Stimulated activated CD4-positive, alpha-beta T cell treated with anti-CD3 and anti-CD28 coated beads, Interleukin-1b, Interleukin-23, amount 100 ng/mL, for 1 hour (primary cell): Measurements from ENCODE around the gene SPP1.
"Not testable (repeated sequence)": the region's sequence is repeated elsewhere in the genome, so short reads cannot be mapped to it uniquely, and the experiment has no call there.

Source experiments
- DNase-seq, 2 donors: peaks; one replicate each; pipeline ENCODE4 v3.0.0-alpha.2; 2020; ENCODE audit warnings: low read depth in 2 of 2

SPP1 gene

DNA sequence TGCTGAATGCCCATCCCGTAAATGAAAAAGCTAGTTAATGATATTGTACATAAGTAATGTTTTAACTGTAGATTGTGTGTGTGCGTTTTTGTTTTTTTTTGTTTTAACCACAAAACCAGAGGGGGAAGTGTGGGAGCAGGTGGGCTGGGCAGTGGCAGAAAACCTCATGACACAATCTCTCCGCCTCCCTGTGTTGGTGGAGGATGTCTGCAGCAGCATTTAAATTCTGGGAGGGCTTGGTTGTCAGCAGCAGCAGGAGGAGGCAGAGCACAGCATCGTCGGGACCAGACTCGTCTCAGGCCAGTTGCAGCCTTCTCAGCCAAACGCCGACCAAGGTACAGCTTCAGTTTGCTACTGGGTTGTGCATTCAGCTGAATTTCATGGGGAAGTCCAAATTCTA, at the start of gene SPP1:
SPP1 (plus strand) TSS at position 249 of the 400 bp plus-strand sequence. CDS start 1,182 bp downstream, outside the sequence.
- no peak for DNase-seq

DNA sequence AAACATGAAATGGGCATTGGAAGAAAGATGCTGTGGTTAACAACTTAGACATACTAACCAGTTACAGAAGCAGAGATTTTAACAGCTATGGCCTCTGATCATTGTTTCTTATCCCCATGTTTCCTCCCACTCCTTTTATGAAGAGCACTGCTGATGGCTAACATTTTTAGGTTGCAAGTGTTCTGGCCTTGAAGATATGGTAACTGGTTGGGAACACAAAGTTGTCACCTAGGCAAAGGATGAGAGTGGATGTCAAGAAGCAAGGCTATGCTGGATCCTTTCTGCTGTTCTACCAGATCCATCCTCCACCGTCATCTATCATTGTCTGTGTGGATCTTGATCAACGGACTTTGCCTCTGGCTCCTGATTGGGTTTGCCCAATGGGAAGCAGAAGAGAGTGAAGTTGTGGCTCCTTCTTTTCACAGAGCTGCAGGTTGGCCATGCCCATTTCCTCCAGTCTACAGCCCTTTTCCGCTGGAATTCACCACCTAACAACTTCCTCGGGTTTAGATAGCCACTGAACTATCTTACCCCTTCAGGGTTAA, 48.9 kb upstream of the SPP1 start:
- DNase-seq: no peak

DNA sequence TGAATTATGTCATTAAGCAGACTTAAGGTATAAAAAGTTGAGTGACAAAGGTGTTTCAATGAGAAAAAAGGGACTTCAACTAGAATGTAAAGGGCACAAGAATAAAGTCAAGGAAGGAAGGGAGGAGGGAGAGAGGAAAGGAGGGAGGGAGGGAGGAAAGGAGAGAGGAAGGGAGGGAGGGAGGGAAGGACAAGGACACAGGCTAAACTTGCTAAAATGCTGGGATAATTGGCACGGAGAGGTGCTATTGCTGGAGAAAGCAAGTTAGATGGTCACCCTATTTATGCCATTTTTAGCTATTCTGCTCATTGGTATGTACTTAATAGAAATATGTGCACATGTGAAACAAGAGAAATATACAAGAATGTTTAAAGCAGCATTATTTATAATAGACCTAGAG, 44.9 kb upstream of the SPP1 start:
- DNase-seq: no peak

DNA sequence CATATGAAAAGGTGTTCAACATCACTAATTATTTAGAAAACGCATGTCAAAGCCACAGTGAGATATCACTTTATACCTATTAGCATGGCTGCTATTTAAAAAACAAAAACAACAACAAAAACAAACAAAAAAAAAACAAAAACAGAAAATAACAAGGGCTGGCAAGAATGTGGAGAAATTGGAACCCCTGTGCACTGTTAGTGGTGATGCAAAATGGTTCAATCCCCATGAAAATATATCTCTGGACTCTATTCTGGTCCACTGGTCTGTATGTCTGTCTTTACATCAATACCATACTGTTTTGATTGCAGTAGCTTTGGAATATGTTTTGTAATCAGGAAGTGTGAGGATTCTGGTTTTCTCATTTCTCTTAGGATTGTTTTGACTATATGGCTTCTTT, 43.6 kb upstream of the SPP1 start:
- no peak for DNase-seq

DNA sequence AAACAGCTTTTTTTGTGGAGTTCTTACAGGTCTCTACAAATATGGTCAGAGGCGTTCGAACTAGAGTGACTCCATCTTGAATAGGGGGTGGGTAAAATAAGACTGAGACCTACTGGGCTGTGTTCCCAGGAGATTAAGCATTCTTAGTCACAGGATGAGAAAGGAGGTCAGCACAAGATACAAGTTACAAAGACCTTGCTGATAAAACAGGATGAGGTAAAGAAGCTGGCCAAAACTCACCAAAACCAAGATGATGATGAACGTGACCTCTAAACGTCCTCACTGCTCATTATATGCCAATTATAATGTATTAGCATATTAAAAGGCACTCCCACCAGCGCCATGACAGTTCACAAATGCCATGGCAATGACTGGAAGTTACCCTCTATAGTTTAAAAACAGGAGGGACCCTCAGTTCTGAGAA, 42.8 kb upstream of the SPP1 start:
- DNase-seq: no peak

DNA sequence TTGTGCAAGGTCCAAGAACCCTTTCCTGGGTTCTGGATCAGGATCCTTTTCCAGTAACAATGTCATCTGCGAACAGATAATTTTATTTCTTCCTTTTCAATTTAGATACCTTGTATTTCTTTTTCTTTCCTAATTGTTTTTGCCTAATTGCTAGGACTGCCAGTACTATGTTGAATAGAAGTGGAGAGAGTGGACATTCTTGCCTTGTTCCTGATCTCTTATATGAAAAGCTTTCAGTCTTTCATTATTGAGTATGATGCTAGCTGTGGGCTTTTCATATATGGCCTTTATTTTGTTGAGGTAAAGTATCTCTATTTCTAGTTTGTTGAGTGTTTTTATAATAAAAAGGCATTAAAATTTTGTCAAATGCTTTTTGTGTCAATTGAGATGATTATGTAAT, 42.2 kb upstream of the SPP1 start:
- DNase-seq: no peak

DNA sequence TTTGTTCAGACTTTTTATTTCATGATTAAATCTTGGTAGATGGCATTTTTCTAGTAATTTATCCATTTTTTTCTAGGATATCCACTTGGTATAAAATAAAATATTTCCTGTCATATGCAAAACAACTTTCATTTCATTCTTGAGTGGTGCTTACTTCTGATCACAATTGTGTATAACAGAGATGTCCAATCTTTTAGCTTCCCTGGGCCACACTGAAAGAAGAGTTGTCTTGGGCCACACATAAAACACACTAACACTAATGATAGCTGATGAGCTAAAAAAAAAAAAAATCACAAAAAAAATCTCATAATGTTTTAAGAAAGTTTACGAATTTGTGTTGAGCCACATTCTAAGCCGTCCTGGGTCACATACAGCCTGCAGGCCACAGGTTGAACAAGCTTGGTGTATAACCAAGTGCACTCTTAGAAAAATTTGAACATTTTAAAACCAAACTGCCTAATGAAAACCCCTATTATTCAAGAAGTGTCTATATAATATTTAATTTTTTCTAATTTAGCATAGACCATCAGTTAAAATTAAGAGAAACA, 41.3 kb upstream of the SPP1 start:
- no peak for DNase-seq

DNA sequence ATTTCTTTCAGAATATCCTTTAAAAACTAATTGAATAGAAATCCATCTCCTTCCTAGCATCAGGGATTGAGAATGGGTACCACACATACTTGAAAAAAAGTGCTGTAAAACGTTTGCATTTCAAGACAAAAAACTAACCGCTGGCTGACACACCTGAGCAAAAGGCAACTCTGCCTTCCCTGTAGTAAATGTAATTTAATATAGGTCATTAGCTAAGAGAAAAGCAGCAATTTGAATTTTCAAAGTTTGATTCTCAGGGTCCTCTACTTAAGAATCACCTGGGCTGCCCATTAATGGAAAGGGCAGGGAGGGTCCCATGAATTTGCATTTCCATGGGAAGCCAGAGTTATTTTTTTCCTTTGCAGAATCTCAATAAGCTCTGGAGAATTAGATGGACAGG, 40.5 kb upstream of the SPP1 start:
- DNase-seq: no peak

DNA sequence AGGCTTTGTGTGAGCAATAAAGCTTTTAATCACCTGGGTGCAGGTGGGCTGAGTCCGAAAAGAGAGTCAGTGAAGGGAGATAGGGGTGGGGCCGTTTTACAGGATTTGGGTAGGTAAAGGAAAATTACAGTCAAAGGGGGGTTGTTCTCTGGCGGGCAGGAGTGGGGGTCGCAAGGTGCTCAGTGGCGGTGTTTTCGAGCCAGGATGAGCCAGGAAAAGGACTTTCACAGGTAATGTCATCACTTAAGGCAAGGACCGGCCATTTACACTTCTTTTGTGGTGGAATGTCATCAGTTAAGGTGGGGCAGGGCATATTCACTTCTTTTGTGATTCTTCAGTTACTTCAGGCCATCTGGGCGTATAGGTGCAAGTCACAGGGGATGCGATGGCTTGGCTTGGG, 39.6 kb upstream of the SPP1 start:
- not testable (repeated sequence) for DNase-seq

DNA sequence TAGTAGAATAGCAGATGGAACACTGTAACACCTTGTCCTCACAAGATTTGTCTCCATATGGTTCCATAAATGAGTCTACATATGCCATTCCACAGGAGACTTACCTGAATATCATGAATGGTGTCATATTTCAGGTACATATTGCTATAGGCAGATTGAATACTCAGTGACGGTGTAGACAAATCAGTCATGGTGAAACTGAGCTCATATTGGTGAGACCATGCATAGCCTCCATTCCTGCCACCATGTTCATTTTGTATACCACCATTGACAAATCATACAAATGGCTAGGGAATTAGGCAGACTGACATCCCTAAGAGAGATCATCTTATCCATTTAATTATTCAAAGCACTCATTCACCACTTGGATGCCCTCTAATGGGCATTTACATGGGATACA, 38.0 kb upstream of the SPP1 start:
- no peak for DNase-seq

DNA sequence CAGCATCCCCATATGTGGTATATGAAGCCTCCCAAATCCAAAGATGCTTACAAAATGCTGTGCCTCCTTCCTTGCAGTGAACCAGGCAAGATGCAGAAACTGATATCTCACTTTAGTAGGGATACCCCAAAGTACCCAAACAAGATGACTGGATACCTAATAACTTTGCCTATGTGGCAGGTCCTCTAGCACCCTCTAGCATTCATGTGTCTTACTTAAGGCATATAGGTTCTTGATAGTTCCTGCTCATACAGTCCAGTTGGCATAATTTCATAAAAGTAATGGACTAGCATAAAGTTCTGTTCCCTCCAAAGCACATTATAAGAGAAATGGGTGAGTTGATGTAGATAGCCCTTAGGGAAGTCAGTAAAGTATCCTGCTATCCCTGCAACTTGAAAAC, 36.8 kb upstream of the SPP1 start:
- no peak for DNase-seq

DNA sequence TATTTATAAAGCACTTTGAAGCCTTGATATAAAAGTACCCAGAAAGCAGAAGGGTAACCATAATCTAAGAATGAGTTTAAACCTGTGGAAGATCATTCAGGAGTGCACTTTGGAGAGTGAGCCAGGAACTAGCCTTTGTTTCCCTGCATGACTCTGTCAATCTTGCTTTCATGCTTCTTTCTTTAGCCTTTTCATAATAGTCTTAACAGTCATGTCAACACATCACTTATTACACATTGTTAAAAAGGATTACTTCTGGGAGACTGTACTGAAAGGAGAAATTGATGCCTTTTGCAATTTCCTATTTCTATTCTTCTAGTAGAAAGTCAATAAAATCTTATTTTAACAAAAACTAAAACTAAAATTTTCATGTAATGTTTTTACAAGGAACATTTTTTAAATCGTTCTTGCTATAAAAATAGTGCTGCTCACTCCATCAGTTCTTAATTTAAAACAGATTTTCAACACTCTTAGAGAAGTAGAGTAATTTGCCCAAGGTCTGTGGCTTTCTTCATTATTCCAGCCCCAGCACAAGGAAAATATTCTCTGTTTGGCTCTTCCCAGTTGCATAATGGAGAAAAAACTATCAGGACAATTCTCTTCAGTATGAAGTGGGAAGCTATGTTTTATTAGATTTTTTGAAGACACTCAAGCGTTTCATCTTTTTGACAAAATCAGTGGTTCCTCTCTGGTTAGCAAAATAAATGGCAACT, 35.4 kb upstream of the SPP1 start:
- no peak for DNase-seq

DNA sequence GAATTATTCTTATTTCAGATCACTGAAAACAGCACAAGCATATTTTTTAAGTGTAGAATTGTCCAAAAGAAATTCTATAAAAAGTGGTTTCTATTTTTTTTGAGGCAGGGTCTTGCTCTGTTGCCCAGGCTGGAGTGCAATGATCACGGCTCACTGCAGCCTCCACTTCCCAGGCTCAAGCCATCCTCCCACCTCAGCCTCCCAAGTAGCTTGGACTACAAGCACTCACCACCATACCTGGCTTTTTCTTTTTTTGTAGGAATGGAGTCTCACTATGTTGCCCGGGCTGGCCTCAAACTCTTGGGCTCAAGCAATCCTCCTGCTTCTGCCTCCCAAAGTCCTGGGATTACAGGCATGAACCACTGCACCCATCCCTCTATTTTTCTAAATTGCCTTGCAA, 34.7 kb upstream of the SPP1 start:
- not testable (repeated sequence) for DNase-seq

DNA sequence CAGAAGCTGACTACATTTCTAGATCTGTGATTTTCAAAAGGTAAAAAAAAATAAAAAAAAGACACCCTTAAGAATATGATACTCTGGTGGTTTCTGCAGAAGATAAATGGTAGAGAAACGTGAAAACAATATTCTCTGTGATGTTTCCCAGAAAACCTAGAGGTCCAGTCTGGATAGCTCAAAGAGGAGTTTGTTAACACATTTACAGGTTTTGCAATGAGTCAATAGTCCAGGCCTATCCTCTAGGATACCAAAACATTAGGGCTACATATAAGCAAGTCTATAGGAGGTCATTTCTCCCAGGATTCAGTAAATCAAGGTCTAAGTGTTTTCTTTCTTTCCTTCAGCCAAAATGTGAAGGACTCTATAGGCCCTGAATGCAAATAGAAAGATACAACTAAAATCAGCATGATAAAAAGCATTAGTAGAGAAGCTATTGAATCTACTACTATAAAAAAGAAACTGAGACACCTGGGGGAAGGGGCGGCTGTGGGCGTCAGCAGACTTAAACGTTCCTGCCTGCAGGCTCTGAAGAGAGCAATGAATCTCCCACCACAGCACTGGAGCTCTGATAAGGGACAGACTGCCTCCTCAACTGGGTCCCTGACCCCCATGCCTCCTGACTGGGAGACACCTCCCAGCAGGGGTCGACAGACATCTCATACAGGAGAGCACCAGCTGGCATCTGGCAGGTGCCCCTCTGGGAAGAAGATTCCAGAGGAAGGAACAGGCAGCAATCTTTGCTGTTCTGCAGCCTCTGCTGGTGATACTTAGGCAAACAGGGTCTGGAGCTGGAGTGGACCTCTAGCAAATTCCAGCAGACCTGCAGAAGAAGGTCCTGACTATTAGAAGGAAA, 33.7 kb upstream of the SPP1 start:
- DNase-seq: no peak

DNA sequence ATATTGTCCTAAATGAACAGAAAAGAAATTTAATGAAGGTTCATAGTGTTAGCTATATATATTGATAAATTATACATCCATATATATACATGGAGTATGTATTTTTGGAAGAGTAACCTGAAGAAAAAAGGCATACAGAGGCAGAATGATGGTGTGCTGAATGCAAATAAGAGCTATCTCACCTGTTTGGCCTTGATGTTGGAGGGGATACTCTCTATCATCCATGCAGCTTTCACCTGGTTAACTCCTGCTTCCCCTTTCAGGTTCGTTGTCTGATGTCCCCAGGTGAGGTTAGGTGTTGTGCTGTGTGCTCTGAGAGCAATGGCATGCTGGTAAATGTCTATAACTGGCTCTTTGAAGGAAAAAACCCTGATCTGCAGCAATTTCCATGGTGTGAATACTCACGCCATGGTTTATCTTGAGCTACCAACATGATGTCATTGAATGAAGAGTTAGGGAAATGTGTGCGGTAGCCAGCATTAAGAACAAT, 31.8 kb upstream of the SPP1 start:
- no peak for DNase-seq

DNA sequence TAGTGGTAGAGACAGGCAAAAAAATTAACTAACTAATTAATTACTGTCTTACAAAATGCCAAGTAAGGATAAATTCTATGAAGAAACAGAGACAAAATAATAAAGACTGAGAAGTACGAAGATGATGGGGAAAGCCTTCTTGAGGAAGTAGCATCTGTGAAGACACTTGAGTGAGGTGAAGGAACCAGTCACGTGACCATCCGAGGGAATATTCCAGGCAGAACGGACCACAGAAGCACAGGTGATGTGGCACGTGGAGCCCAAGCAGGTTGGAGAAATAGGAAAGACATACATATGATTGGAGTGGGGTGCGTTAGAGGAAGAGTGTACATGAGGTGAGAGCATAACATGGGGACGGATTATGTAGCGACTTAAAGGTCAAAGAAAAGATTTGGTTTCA, 30.5 kb upstream of the SPP1 start:
- DNase-seq: no peak

DNA sequence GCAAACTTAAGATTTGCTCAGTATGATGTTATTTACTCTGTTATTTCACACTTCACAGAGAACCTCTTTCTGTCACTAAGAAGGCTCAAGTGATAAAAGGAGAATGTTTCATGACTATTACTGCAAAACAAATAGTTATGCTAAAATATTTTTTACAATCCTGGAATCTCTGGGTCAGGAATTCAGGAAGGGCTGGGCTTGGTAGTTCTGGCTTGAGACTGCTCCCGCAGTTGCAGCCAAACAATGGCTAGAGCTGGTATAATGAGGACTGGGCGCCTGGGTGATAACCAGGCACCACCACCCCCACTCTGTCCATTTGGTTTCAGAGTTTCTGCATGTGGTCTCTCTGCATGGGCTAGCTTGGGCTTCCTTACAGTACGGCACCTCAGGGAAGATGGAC, 28.7 kb upstream of the SPP1 start:
- DNase-seq: no peak

DNA sequence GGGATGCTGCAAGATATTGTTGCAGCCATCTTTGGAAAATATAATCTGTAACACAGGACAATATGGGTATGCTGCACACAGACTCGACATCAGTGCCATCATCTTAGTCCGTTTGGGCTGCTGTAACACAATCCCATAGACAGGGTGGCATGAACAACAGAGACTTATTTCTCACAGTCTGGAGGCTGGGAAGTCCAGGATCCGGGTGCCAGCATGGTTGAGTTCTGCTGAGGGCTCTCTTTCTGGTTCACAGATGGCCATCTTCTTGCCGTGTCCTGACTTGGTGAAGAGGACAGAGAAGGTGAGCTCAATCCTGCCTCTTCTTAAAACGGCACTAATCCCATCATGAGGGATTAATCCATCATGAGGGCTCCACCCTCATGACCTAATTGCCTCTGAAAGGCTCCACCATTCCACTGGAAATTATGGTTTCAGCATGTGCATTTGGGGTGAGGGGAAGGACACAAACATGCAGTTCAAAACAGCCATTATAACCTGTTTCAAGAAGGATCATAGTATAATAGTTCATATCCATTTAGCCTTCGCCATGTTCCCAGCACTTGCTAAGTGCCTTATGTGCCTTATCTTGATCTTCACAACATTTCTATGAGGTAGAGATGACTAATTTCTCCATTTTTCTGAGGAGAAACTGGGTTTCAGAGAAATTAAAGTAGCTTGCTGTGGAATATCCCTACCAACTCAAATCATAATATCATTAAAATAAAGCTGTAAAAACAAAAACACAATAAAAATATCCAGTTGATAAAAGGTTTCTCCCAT, 27.9 kb upstream of the SPP1 start:
- no peak for DNase-seq

DNA sequence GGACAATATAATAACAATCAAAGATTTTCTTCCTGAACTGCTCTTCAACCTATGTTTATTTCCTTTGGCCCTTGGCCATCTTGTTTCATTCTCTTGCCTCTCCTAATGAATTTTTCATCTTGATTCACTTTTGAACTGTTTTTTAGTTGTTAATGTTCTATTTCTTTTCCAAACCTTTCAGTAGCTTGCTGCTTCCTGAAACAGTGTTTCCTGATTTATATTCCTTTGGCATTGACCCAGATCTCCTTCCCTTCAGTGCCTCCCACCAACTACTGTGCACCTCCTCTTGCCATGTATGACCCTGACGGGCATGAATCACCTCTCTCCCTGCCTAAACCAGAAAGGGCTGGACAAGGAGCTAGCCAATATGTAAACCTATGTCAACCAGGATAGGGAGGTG, 25.6 kb upstream of the SPP1 start:
- DNase-seq: no peak

DNA sequence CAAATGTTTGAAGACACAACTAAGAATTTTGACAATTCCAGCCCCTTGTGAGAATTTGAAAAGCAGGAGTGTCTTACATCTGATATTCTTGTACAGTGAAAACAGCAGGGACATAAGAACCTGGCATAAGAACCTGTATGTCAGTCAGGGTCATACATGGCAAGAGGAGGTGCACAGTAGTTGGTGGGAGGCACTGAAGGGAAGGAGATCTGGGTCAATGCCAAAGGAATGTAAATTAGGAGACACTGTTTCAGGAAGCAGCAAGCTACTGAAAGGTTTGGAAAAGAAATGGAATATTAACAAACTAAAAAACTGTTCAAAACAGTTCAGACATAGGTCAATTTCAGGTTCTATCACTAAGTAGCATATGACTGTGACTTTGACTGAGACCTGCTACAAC, 25.0 kb upstream of the SPP1 start:
- no peak for DNase-seq

DNA sequence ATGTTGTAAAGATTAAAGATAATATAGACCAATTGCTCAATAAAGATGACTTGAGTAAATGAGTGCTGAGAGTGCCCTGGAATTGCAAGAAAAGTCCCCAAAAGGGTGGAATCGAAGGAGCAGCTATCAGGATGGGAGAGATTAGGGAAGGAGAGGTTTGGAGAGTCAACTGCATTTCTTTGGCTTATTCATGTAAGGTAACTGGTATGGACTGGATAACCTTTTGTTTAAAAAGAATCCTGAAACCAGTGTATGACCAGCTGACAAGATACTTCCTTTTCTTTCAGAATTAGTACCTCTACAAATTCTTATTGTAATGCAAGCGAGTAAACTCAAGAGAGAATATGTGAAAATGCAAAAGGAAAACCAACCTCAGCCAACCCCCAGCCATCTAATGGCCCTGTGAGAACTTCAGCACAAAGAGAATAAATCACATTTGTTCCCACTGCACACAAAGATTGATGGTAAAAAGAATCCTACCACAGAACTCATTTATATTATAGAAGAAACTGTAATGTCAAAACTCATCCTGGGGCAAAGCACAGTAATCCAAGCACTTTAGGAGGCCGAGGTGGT, 24.5 kb upstream of the SPP1 start:
- DNase-seq: no peak
